GM12873 (cell line): ENCODE results near the gene C1S.

Experiments
- TF ChIP-seq, protein P1 (sequence below): IDR thresholded peaks from 2 replicates; pipeline ENCODE4 v1.5.1; 2012; ENCODE audit warnings: low read depth, mild to moderate bottlenecking, moderate library complexity, low read length, control low read depth; ENCODE audit not compliant: insufficient read depth; ENCODE audit errors: missing control alignments

Gene C1S

DNA sequence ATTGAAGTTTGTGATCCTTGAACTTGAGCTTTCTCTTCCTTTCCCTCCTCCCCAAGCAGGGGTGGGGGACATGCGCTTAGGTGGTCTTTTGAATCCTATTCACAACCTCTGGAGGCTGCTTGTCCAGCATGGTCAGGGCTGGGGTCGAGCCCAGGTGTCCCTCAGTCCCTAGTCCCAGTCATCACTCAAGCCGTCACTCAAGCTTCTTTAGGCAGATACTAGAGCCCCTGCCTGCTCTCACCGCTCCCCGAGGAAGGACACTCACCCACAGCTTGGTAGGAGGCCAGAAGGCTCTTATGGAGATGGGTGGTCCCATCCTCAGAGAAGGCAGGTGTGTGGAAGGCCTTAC lies 49.0 kb downstream of the C1S start:
- TF ChIP-seq, protein P1, sequence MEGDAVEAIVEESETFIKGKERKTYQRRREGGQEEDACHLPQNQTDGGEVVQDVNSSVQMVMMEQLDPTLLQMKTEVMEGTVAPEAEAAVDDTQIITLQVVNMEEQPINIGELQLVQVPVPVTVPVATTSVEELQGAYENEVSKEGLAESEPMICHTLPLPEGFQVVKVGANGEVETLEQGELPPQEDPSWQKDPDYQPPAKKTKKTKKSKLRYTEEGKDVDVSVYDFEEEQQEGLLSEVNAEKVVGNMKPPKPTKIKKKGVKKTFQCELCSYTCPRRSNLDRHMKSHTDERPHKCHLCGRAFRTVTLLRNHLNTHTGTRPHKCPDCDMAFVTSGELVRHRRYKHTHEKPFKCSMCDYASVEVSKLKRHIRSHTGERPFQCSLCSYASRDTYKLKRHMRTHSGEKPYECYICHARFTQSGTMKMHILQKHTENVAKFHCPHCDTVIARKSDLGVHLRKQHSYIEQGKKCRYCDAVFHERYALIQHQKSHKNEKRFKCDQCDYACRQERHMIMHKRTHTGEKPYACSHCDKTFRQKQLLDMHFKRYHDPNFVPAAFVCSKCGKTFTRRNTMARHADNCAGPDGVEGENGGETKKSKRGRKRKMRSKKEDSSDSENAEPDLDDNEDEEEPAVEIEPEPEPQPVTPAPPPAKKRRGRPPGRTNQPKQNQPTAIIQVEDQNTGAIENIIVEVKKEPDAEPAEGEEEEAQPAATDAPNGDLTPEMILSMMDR: no peak

GRCh38 chr12:7110661-7111060 lies 50.1 kb downstream of the C1S start:
- TF ChIP-seq, protein P1: no peak

GRCh38 chr12:7112041-7112440 lies 51.5 kb downstream of the C1S start:
- TF ChIP-seq, protein P1: no peak

GRCh38 chr12:7113389-7113871 lies 52.9 kb downstream of the C1S start:
- TF ChIP-seq, protein P1: peak; percentile 84

DNA sequence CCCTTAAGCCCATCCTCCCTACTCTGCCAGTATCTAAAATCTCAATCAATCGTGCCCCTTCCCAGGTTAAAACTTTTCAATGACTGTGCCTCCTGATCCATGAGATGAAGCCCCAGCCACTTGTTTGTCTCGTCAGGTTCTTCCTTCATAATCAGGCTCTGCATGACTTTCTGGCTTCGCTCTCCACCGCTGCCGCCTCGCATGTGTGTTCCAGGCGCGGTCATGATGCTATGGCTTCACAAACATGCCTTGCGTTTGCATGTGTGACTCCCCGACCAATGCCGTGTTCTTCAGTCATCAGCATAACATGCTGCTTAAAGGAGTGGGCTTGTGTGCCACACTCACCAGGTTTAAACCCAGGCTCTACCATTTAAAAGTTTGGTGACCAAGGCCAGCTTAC lies 53.5 kb downstream of the C1S start:
- TF ChIP-seq, protein P1: no peak

DNA sequence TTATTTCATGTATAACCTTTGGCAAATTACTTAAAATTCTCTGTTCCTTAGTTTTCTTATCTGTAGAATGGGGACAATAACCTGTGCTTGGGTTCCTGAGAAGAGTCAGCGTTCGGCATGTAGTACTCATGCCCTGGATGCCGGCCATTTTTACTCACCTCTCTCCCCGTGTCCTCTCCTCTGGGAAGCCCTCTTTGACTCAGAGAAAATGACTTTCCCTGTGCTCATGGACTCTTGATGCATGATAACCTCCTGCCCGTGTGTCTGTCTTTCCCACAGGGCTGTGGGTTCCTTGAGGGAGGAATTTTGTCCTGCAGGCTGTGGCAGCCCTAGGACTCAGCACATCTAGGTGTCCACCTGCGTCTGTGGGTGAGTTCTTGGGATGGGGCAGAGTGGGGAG lies 54.3 kb downstream of the C1S start:
- TF ChIP-seq, protein P1: no peak

DNA sequence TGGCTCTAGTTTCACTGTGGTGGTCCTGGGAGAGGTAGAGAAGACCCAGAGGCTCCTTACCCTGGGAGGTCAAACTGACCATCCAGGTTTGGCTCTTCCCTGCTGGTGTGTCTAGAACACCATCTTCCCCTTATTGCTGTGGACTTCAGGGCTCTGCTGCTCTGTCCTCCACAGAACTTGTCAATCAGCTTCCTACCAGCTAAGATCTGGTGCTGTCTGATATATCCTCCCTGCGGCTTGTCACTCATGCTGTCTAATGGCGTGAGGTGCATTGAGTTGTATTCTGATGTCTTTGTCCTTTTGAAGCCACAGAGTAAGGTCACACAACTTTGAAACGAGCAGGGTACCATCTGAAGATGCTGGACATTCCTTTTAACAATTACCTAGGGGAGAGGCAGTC lies 55.7 kb downstream of the C1S start:
- TF ChIP-seq, protein P1: no peak
